Renal cortex interstitium (tissue), 11 donors: ENCODE measurements around the gene MANBA. TPM values are rescaled to one million over a fixed set of nuclear protein-coding genes. Genes with fewer than 3 reads are reported as not detected.
"Not testable (repeated sequence)": the region's sequence is repeated elsewhere in the genome, so short reads cannot be mapped to it uniquely, and the experiment has no call there.

Experiments
- DNase-seq, 11 donors: peaks; one replicate each; pipeline ENCODE4 v3.0.0-alpha.2; 2013; ENCODE audit warnings: low read depth in 9 of 11, low spot score in 4 of 11; ENCODE audit errors: extremely low read depth in 1 of 11
- polyA plus RNA-seq, 3 donors: library from polyadenylated mRNA; unstranded; fragments of 120-200 nt; gene quantifications; one replicate each; pipeline ENCODE4 v1.2.1, GENCODE V29; 2013; ENCODE audit not compliant: insufficient read length in 3 of 3

Gene MANBA
- polyA plus RNA-seq, 3 donors: 19.2 to 21.0 (median 19.3) TPM

DNA sequence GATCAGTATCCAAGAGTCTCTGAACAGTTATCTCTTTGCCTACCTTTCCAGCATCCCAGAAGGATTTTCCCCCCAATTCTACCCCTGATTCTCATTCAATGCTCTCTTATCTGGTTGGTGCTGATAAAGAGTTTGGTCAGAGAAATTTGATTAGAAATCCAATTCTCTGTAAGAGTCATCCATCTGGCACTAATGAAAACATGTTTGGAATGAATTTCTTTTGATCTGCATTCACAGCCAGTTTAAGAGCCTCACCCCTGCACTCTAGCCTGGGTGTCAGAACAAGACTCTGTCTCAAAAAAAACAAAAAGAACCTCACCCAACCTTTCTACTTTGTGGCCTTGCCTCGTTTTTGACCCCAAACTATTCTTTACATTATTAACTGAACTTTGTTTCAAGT lies 122.1 kb downstream of the MANBA start:
- no peak for DNase-seq

DNA sequence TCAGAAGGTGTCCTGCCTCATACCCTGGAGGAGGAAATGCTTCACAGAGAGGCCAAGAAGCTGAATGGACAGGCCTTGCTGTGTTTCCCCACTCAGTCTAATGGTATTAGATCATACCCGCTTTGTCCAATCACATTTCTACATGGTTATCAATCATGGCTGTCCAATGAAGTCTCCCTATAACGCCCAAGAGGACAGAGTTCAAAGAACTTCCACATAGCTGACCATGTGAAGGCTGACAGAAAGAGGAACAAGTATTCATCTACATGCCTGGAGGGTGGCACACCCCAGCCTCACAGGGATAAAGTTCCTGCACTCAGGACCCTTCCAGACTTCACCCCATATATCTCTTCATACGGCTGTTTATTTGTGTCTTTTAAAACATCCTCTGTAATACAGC lies 123.4 kb downstream of the MANBA start:
- no peak for DNase-seq

- no peak for DNase-seq
These were observed 127.7 kb downstream of the MANBA start for GRCh38 chr4:102633100-102633499.

- DNase-seq: no peak
These were observed 128.3 kb downstream of the MANBA start for GRCh38 chr4:102632241-102633065.

GRCh38 chr4:102631616-102632015 lies 129.2 kb downstream of the MANBA start:
- no peak for DNase-seq

DNA sequence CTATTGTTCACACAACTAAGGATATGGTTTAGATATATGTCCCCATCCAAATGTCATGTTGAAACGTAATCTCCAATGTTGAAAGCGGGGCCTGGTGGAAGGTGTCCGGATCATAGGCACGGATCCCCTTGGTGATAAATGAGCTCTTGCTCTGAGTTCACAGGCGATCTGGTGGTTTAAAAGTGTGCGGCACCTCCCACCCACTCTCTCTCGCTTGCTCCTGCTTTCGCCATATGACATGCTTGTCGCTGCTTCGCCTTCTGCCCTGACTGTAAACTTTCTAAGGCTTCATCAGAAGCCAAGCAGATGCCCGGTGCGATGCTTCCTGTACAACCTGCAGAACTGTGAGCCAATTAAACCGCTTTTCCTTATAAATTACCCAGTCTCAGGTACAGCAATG lies 131.1 kb downstream of the MANBA start:
- no peak for DNase-seq

DNA sequence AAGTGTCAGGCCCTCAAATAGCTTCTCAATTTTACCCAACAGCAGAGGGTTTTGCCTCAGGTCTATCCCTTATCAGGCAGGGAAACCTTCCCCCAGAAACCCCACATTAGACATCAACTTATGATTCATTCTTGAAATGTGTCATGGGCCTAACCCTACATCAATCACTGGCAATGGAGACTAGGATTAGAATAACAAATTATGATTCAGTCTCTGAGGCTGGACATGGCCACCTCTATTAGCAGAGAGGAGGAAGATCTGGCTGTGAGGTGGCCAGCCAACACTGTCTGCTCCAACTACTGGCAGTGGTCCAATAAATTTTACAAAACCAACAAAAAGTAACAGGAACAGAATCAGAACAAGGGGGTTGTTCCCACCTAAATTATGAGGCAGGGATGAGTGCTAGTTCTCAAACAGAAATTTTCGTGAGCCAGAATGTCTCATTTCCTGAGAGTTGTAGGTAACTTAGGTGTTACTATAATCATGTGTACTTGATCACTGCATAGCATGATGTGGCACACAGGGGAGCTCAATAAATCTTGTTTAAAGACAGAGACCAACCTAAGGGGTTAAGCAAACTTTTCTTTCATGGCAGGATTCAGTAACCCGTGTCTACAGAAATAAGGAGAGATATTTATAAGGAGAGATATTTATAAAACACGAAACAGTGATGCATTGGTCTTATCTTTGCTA lies 132.8 kb downstream of the MANBA start:
- no peak for DNase-seq

DNA sequence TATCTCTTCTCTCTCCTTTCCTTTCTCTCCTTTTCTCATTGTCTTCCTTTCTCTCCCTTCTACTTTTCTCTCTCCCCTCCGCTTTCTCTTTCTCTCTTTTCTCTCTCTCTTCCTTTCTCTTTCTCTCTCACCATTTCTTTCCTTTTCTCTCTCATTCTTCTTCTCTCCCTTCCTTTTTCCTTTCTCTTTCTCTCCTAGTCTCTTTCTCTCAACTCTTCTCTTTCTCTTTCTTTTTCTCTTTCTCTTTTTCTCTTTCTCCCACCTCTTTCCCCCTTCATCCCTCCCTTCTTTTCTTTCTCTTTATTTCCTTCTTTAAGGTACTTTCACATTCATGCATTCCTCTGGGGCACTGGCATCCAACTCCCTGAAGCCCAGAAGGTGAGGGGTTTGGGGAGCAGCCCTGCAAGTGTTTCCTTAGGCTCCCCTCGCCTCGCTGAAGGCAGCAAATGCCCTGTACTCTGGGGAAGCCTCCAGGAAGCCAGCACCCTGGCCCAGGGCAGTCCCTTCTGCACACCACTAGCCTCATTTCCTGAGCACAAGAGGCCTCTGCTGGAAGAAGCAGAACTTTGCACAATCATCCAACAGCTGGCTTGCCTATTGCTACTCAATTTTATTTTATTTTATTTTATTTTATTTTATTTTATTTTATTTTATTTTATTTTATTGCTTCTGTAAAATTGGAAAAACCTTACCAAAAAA lies 135.4 kb downstream of the MANBA start:
- DNase-seq: no peak

GRCh38 chr4:102624505-102624904 lies 136.3 kb downstream of the MANBA start:
- DNase-seq: no peak

DNA sequence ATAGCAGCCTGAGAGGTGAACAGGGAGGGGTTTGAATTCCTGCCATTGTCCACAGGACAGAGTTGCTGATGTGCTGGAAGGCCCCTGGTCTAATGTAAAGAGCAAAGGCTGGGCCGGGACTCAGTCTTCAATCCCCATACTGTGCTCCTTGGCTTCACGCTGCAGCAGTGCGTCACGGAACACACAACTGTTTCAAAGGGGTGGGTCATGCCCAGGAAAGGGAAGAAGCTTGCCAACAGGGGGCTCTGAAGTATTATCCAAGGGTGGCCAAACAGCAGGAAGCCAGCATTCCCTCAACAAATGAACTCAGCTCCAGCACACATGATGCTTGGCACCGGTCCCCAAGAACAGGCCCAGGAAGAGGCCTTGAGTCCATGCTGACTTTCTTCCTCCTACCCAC lies 137.1 kb downstream of the MANBA start:
- DNase-seq: peak in 1 of 11 donors; percentile 36

GRCh38 chr4:102620697-102621497 lies 139.9 kb downstream of the MANBA start:
- peak in 5 of 11 donors; percentile 43 to 65 (median 52) for DNase-seq

- DNase-seq: not testable (repeated sequence)
These were observed 140.8 kb downstream of the MANBA start for GRCh38 chr4:102619776-102620631.

- DNase-seq: not testable (repeated sequence)
These were observed 141.7 kb downstream of the MANBA start for GRCh38 chr4:102619021-102619420.

- DNase-seq: no peak
These were observed 144.1 kb downstream of the MANBA start for GRCh38 chr4:102616636-102617035.

DNA sequence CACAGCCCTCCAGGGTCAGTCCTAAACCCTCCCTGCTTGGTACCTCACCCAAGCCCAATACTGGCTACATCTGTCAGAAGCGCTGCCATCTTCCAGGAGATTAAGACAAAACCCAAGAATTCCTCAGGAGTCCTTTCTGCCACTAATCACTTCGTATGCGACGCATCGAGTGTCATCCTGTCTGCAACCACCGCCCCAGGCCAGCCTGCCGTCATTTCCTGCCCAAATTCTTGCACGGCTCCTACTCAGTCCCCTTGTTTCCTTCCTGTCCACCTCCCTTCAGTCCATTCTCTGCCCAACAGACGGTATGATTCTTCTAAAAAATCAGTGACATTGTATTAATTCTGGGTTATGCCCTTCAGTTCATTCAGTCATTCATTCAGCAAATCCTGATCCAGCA lies 146.0 kb downstream of the MANBA start:
- no peak for DNase-seq

GRCh38 chr4:102612824-102613366 lies 147.9 kb downstream of the MANBA start:
- DNase-seq: no peak

GRCh38 chr4:102612210-102612609 lies 148.6 kb downstream of the MANBA start:
- peak in 1 of 11 donors; percentile 38 for DNase-seq

DNA sequence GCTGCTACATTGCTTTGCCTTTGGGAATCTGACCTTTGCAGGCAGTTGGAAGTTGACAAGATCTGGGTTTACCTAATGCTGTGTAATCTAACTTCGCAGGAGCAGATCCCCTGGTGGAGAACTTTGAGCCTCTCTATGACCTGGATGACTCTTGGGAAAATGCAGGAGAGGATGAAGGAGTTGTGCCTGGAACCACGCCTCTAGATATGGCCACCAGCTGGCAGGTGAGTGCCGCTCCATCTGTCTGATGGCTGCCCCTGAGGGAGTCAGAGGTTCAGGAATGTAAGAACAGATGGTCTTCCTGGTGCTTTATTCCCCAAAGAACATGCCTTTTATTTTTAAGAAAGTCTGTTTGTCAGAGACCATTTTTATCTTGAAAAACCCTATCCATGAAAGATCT lies 150.3 kb downstream of the MANBA start:
- no peak for DNase-seq
